GM19238 (cell line): ENCODE results near the gene TNNT3.

Experiments used
- DNase-seq: peaks from one replicate; pipeline ENCODE4 v3.0.0; 2011; ENCODE audit warnings: low spot score; ENCODE audit not compliant: insufficient read length

The TNNT3 gene

DNA sequence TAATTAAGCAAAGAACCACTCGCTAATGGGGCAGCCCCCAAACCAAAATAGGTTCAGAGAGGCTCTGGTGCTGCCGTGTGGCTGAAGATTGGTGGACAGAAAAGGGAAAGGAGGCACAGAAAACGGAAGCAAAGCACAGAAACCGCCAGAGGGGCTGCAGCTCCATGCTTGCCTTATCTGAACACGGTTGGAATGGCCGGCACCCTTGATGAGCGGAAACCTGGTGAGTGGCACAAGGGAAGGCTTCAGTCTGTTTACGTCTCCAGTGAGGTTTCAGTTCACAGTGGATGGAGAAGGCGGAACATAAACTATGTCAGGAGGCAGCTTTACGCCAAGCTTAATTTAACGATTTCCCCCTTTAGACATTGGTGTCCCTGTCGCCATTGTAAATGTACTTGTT is 22.6 kb upstream of the TNNT3 start:
- DNase-seq: no peak

GRCh38 chr11:1899090-1899489 is 20.4 kb upstream of the TNNT3 start:
- DNase-seq: no peak

- no peak for DNase-seq
Observed at GRCh38 chr11:1899686-1900085, 19.8 kb upstream of the TNNT3 start.

GRCh38 chr11:1906181-1906580 is 13.3 kb upstream of the TNNT3 start:
- DNase-seq: no peak

DNA sequence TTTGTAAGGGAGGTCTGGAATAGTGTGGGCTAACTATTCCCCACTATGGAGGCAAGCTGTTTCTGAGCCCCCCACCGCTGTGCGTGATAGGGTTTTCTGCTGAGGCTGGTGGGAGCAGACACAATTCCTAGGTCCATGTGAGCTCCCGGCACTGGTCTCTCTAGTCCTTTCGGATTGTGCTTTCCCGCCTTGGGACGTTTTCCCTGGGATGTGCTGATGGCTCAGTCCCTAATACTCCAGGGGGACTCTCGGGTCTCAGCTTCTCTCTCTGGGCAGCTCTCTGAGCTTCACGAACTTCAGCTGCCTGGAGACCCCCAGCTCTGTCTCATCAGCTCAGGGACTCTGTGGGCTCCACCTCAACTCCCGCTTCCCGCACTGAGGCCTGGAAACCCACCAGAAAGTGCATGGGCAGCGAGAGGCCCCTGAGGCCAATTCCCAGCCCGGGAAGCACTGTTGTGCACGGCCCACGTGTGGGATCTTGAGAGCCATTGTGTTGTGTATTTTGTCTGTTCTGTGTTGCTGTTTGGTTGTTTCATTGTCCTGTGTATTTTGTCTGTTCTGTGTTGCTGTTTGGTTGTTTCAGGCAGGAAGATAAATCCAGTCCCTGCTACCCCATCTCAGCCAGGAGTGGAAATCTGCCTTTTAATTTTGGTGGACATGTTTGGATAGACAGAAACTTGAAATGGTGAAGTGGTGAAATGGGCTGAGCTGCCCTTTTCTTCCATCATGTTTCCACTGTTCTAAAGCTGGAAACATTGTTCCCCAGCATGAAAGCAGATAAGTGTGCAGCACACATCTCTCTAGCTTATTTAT is 12.7 kb upstream of the TNNT3 start:
- no peak for DNase-seq

GRCh38 chr11:1908618-1909017 is 10.9 kb upstream of the TNNT3 start:
- no peak for DNase-seq

DNA sequence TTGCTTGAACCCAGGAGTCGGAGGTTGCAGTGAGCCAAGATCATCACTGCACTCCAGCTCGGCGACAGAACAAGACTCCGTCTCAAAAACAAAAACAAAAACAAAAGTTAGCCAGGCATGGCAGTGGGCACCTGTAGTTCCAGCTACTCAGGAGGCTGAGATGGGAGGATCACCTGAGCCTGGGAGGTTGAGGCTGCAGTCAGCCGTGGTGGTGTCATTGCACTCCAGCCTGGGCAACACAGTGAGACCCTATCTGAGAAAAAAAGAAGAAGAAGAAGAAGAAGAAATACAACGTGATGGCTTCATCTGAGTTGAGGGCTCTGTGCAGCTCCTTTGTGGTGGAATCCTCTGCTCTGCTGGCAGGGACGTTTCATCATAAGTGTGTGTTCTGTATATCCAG is 10.0 kb upstream of the TNNT3 start:
- no peak for DNase-seq

GRCh38 chr11:1912289-1912878 is 7.1 kb upstream of the TNNT3 start:
- no peak for DNase-seq

GRCh38 chr11:1913271-1914060 is 6.0 kb upstream of the TNNT3 start:
- no peak for DNase-seq

DNA sequence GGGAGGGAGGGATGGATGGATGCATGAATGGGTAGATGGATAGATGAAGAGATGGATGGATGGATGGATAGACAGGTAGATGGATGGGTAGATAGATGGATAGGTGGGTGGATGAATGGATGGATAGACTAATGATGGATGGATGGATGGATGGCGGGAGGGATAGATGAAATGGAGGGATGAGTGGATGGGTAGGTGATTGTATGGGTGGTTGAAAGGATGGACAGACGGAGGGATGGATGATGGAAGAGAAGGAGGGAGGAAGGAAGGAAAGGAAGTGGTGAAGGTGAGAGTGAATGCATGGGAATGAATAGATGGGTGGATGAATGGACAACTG is 3.7 kb upstream of the TNNT3 start:
- DNase-seq: no peak

- no peak for DNase-seq
Observed at GRCh38 chr11:1916132-1916985, 3.1 kb upstream of the TNNT3 start.

DNA sequence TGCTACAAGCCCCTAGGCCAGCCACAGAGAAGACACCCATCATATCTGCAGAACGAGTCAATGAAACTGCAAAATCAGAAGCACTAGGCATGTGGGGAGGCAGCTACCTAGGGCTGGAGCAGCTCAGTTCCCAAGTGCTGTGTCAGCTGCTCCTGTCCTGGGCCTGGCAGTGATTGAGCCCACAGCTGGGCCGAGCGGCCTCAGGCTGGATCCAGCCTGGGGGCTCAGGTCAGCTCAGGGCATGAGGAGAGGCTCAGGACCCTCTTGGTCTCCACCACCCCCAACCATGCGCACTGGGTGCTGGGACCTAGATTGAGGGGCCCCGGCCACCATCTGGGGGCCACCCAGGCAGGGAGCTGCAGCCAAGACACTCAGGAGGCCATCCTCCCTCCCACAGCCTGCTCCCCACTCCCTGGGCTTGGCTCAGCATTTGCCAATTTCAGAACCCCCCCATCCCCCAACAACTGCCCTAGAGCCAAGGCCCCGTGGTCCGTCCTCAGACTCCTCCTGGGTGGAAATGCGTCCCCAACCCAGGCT is 2.4 kb upstream of the TNNT3 start:
- DNase-seq: no peak

- DNase-seq: no peak
Observed at GRCh38 chr11:1917523-1918435, 1.7 kb upstream of the TNNT3 start.

GRCh38 chr11:1918436-1919315 is 827 bp upstream of the TNNT3 start:
- DNase-seq: no peak

DNA sequence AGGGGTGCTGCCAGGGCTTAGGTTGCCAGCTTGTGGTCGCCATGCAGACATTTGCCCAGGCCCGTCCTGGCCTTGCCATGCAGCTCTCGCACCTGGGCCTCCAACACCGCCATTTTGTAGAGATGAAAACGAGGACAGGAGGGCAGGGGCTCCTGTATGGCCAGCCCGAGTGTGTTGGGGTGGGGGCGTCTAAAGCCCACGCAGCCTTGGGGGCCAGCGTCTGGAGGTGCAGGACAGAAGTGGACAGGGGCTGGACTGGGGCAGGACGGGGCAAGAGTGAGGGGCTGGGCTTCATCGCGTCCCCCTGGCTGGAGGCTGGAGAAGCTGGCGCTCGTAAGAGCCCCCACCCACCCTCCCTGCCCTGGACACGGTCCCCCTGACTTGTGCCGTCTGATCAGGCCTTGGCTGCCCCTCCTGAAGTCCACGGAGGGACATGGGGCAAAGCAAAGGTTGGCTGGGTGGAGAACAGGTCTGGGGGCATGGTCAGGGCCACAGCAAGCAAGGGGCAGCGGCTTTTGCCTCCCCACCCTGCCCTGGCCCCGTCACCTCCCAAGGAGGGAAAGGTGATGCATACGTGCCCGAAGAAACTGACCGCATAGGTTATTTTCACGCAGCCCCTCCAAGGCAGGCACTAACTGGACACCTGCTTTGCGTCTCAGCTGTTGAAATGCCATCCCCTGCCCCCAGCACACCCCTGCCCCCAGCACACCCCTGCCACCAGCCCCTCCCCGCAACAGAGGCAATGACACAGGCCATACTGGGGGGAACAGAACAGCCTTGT is 815 bp downstream of the TNNT3 start:
- no peak for DNase-seq

GRCh38 chr11:1920909-1921573 is 1.5 kb downstream of the TNNT3 start:
- no peak for DNase-seq

DNA sequence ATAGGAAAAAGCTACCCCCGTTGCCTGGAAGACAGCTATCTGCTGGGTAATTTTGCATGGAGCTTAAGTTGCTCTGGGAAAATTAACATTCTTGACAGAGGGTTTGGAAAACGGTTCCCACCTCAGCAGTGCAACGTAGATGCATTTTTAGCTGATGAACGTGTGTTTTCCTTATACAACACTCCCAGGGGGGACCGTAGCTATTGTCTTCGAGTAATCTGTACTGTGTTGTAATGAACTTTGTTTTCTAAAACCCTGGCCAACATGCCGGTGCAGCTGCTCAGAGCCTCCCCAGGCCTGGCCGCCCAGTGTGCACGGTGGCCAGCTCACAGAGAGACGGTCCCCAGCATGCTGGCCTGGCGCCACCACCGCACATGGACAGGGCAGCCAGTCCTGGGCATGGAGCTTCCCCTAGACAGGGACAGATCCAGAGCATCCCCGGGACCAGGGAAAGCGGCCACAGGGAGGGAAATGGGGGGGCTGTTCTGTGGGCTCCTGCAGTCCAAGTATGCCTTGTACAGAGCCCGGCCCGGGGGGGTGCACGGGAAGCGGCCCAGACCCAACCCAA is 2.2 kb downstream of the TNNT3 start:
- no peak for DNase-seq
